Natural killer cell (primary cell): Measurements from ENCODE around the gene ARID1B. TPM values are rescaled to one million over a fixed set of nuclear protein-coding genes. Genes with fewer than 3 reads are reported as not detected.
A peak's percentile ranks its signal among the peaks of the same experiment; 100 is the strongest.

Experiments used
- ATAC-seq, 3 donors: fragments of 150-1000 bp in 2 of 3; fragments of 200-7000 bp in 1 of 3; cut with Tn5 transposase; 1 replicate in 1 of 3; 2 replicates in 2 of 3; pipeline ENCODE4 v1.10.0; 2021; ENCODE audit warnings: mild to moderate bottlenecking in 2 of 3, moderate library complexity in 2 of 3
- DNase-seq, 2 donors: peaks; one replicate each; pipeline versions ENCODE4 v3.0.0 to v3.0.0-alpha.2; 2013 to 2021; ENCODE audit warnings: mixed read lengths in 1 of 2
- H3K27ac ChIP-seq: one replicate; pipeline ENCODE4 v1.5.1; 2013; ENCODE audit warnings: mild to moderate bottlenecking, low read length
- H3K27me3 ChIP-seq: one replicate; pipeline ENCODE4 v1.6.1; 2013; ENCODE audit warnings: low read length; ENCODE audit not compliant: control insufficient read depth, insufficient read depth
- H3K36me3 ChIP-seq: one replicate; pipeline ENCODE4 v1.6.1; 2013; ENCODE audit warnings: low read length; ENCODE audit not compliant: control insufficient read depth, insufficient read depth
- H3K4me1 ChIP-seq: one replicate; pipeline ENCODE4 v1.6.1; 2013; ENCODE audit warnings: low read length; ENCODE audit not compliant: control insufficient read depth, insufficient read depth
- H3K4me3 ChIP-seq: one replicate; pipeline ENCODE4 v1.5.1; 2013; ENCODE audit warnings: low read length
- H3K9me3 ChIP-seq: one replicate; pipeline ENCODE4 v1.6.1; 2013; ENCODE audit warnings: low read length; ENCODE audit not compliant: control insufficient read depth, insufficient read depth
- H3K27ac Mint-ChIP-seq, 2 donors: one replicate each; pipeline ENCODE4 v1.8.0; 2022; ENCODE audit warnings: mild to moderate bottlenecking in 2 of 2, mixed read lengths in 2 of 2, moderate library complexity in 1 of 2
- H3K27me3 Mint-ChIP-seq, 2 donors: one replicate each; pipeline ENCODE4 v1.8.0; 2022; ENCODE audit warnings: low read depth in 2 of 2, mixed read lengths in 2 of 2
- H3K36me3 Mint-ChIP-seq: one replicate; pipeline ENCODE4 v1.8.0; 2022; ENCODE audit warnings: mixed read lengths
- H3K4me1 Mint-ChIP-seq, 2 donors: one replicate each; pipeline ENCODE4 v1.8.0; 2022; ENCODE audit warnings: mixed read lengths in 2 of 2
- H3K4me3 Mint-ChIP-seq: one replicate; pipeline ENCODE4 v1.8.0; 2022; ENCODE audit warnings: mild to moderate bottlenecking, moderate library complexity, mixed read lengths
- H3K9me3 Mint-ChIP-seq, 2 donors: one replicate each; pipeline ENCODE4 v1.8.0; 2022; ENCODE audit warnings: mixed read lengths in 2 of 2
- CTCF ChIP-seq: fragments of 200-600 bp; IDR thresholded peaks from one replicate; pipeline ENCODE4 v1.8.0; 2022; ENCODE audit warnings: antibody characterized with exemption
- WGBS: methylation state at CpG from one replicate; pipeline ENCODE4 v1.1.7; 2013; ENCODE audit warnings: missing lambda C conversion rate; ENCODE audit not compliant: insufficient coverage; 5-methylcytosine and 5-hydroxymethylcytosine counted together
- intact Hi-C: fragments of 100-400 bp; cut with micrococcal nuclease; formaldehyde crosslinking; loops from one replicate; pipeline ENCODE4 v1.14.2; 2022
- total RNA-seq, 4 donors: library from RNA; stranded (reverse); fragments of 120-200 nt in 1 of 4; gene quantifications; one replicate each; pipeline versions ENCODE4 v1.2.3 to v1.2.4, GENCODE V29; 2013 to 2022

The ARID1B gene
- total RNA-seq, 3 donors from 2014 or later (not counting 1 experiment from before 2014, with no cell fraction given) = 180 to 201 (median 189) TPM

GRCh38 chr6:156989159-156989806 is 212.1 kb downstream of the ARID1B start:
- peaks cover 11% of the 10 kb centered on the region for H3K4me1 ChIP-seq
- H3K27me3 ChIP-seq = no peaks in the 10 kb centered on the region

GRCh38 chr6:156992020-156992804 is 215.0 kb downstream of the ARID1B start:
- no peaks in the 10 kb centered on the region for H3K9me3 Mint-ChIP-seq
- intact Hi-C loops = no loop called here
- H3K4me1 Mint-ChIP-seq = peaks cover 37 to 51% of the 10 kb centered on the region in 2 donors
- H3K9me3 ChIP-seq = no peaks in the 10 kb centered on the region
- H3K4me3 Mint-ChIP-seq = no peak overlapping the region
- no peaks in the 10 kb centered on the region for H3K27me3 ChIP-seq
- 96% methylated on average over 12 of the region's 13 CpGs for WGBS
- peak overlapping the region in 1 of 2 donors; percentile 35 for H3K27ac Mint-ChIP-seq
- no peaks in the 10 kb centered on the region for H3K36me3 ChIP-seq
- H3K27me3 Mint-ChIP-seq = no peaks in the 10 kb centered on the region
- ATAC-seq (no peak), DNase-seq (no peak)
- peaks cover 9% of the 10 kb centered on the region for H3K4me1 ChIP-seq
- H3K27ac ChIP-seq = no peak overlapping the region
- TF ChIP-seq CTCF = no peak
- no peak overlapping the region for H3K4me3 ChIP-seq
- no peaks in the 10 kb centered on the region for H3K36me3 Mint-ChIP-seq

More at GRCh38 chr6:156989159-156989806, 212.1 kb downstream of the ARID1B start:
- Mint-ChIP-seq H3K27me3 (no peaks in the 10 kb centered on the region), H3K4me3 (no peak overlapping the region), H3K36me3 (no peaks in the 10 kb centered on the region), H3K27ac (peak overlapping the region in 1 of 2 donors; percentile 60), H3K4me1 (peaks cover 41 to 64% of the 10 kb centered on the region in 2 donors), H3K9me3 (no peaks in the 10 kb centered on the region)
- TF ChIP-seq CTCF = no peak
- WGBS = 81% methylated on average over 7 of the region's 8 CpGs
- H3K9me3 ChIP-seq = no peaks in the 10 kb centered on the region
- no peak overlapping the region for H3K27ac ChIP-seq
- intact Hi-C loops = no loop called here
- ATAC-seq (no peak), DNase-seq (no peak)
- H3K4me3 ChIP-seq = no peak overlapping the region
- no peaks in the 10 kb centered on the region for H3K36me3 ChIP-seq

- H3K36me3 ChIP-seq = no peaks in the 10 kb centered on the region
- Mint-ChIP-seq H3K36me3 (no peaks in the 10 kb centered on the region), H3K4me1 (peaks cover 35 to 49% of the 10 kb centered on the region in 2 donors), H3K27me3 (no peaks in the 10 kb centered on the region), H3K9me3 (no peaks in the 10 kb centered on the region), H3K27ac (no peak overlapping the region), H3K4me3 (no peak overlapping the region)
- intact Hi-C loops = no loop called here
- H3K4me3 ChIP-seq = no peak overlapping the region
- no peak for TF ChIP-seq CTCF
- H3K27me3 ChIP-seq = no peaks in the 10 kb centered on the region
- no peaks in the 10 kb centered on the region for H3K9me3 ChIP-seq
- ATAC-seq = no peak
- DNase-seq = no peak
- H3K4me1 ChIP-seq = peaks cover 4% of the 10 kb centered on the region
- no peak overlapping the region for H3K27ac ChIP-seq
- WGBS = no CpG with 5 or more reads among the region's 2 CpGs
Observed at GRCh38 chr6:156993713-156994112, 216.5 kb downstream of the ARID1B start.
